HL-60 (cell line): Measurements from ENCODE around the gene CTIF.

Source experiments
- DNase-seq, 2 experiments: peaks; one replicate each; pipeline ENCODE4 v3.0.0-alpha.2; 2010 to 2020; ENCODE audit warnings: low read depth in 1 of 2, low spot score in 1 of 2
- H3K27ac ChIP-seq: fragments of 250-450 bp; sonication (Bioruptor Pico); replicated peaks from 2 replicates; pipeline ENCODE4 v1.5.1; 2020; ENCODE audit warnings: mild to moderate bottlenecking, moderate library complexity
- H3K27me3 ChIP-seq: fragments of 250-450 bp; sonication (Bioruptor Pico); 2 replicates; pipeline ENCODE4 v1.5.1; 2021; ENCODE audit warnings: mild to moderate bottlenecking, moderate library complexity; ENCODE audit not compliant: insufficient read depth, poor library complexity, severe bottlenecking
- H3K4me3 ChIP-seq: replicated peaks from 2 replicates; pipeline ENCODE4 v1.5.1; 2011; ENCODE audit warnings: mild to moderate bottlenecking, control low read depth, low read length; ENCODE audit not compliant: insufficient read depth
- CTCF ChIP-seq: IDR thresholded peaks from one replicate; pipeline ENCODE4 v1.5.1; 2011; ENCODE audit warnings: low read length, control low read depth, inconsistent platforms; ENCODE audit not compliant: insufficient read depth
- GABPA ChIP-seq: IDR thresholded peaks from 2 replicates; pipeline ENCODE4 v1.6.1; 2012; ENCODE audit warnings: low read depth
- POLR2AphosphoS5 ChIP-seq: IDR thresholded peaks from 2 replicates; pipeline ENCODE4 v1.6.1; 2012; ENCODE audit warnings: low read depth
- SPI1 ChIP-seq: IDR thresholded peaks from 2 replicates; pipeline ENCODE4 v1.6.1; 2012; ENCODE audit warnings: low read depth, mild to moderate bottlenecking, borderline replicate concordance
- TF ChIP-seq, protein P1 (sequence below): IDR thresholded peaks from 2 replicates; pipeline ENCODE4 v1.6.1; 2012; ENCODE audit warnings: low read depth; ENCODE audit not compliant: insufficient replicate concordance

CTIF gene

GRCh38 chr18:48836806-48837615, 298.2 kb downstream of the CTIF start:
- Histone ChIP-seq H3K27ac (no peak overlapping the region), H3K27me3 (no peaks in the 10 kb centered on the region), H3K4me3 (no peak overlapping the region)
- DNase-seq = no peak
- no peak for TF ChIP-seq CTCF
- TF ChIP-seq SPI1 = no peak
- TF ChIP-seq, protein P1, sequence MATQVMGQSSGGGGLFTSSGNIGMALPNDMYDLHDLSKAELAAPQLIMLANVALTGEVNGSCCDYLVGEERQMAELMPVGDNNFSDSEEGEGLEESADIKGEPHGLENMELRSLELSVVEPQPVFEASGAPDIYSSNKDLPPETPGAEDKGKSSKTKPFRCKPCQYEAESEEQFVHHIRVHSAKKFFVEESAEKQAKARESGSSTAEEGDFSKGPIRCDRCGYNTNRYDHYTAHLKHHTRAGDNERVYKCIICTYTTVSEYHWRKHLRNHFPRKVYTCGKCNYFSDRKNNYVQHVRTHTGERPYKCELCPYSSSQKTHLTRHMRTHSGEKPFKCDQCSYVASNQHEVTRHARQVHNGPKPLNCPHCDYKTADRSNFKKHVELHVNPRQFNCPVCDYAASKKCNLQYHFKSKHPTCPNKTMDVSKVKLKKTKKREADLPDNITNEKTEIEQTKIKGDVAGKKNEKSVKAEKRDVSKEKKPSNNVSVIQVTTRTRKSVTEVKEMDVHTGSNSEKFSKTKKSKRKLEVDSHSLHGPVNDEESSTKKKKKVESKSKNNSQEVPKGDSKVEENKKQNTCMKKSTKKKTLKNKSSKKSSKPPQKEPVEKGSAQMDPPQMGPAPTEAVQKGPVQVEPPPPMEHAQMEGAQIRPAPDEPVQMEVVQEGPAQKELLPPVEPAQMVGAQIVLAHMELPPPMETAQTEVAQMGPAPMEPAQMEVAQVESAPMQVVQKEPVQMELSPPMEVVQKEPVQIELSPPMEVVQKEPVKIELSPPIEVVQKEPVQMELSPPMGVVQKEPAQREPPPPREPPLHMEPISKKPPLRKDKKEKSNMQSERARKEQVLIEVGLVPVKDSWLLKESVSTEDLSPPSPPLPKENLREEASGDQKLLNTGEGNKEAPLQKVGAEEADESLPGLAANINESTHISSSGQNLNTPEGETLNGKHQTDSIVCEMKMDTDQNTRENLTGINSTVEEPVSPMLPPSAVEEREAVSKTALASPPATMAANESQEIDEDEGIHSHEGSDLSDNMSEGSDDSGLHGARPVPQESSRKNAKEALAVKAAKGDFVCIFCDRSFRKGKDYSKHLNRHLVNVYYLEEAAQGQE = no peak
- TF ChIP-seq POLR2AphosphoS5 = no peak
- TF ChIP-seq GABPA = no peak

GRCh38 chr18:48837676-48838075, 298.8 kb downstream of the CTIF start:
- no peaks in the 10 kb centered on the region for H3K27me3 ChIP-seq
- no peak overlapping the region for H3K4me3 ChIP-seq
- H3K27ac ChIP-seq = no peak overlapping the region
- DNase-seq = no peak
- no peak for TF ChIP-seq CTCF
- no peak for TF ChIP-seq SPI1
- TF ChIP-seq POLR2AphosphoS5 = no peak
- TF ChIP-seq, protein P1 = no peak
- TF ChIP-seq GABPA = no peak

- DNase-seq = no peak
- Histone ChIP-seq H3K4me3 (no peak overlapping the region), H3K27me3 (no peaks in the 10 kb centered on the region), H3K27ac (no peak overlapping the region)
- no peak for TF ChIP-seq POLR2AphosphoS5
- no peak for TF ChIP-seq GABPA
- no peak for TF ChIP-seq SPI1
- TF ChIP-seq, protein P1 = no peak
Measured at GRCh38 chr18:48838166-48838775, 299.4 kb downstream of the CTIF start.
